ENCODE measurements around the gene SPATA31A7.
"Not testable (repeated sequence)": the region's sequence is repeated elsewhere in the genome, so short reads cannot be mapped to it uniquely, and the experiment has no call there.

Gene SPATA31A7

GRCh38 chr9:61189736-61190135 lies at the start of gene SPATA31A7:
Gene SPATA31A7 (plus strand): TSS chr9:61190036. CDS start chr9:61190065, 29 bp downstream.
- DNase-seq (ENCODE audit: low spot score) = not testable (repeated sequence)

- DNase-seq (ENCODE audit: low spot score) = not testable (repeated sequence)
These were observed 36.6 kb downstream of the SPATA31A7 start for GRCh38 chr9:61226438-61226837.
